Peyer's patch (tissue), 4 donors: ENCODE measurements around the gene GUCA2B. TPM values are rescaled to one million over a fixed set of nuclear protein-coding genes. Genes with fewer than 3 reads are reported as not detected.

Source experiments
- DNase-seq, 3 donors: peaks; one replicate each; pipeline ENCODE4 v3.0.0-alpha.2; 2017 to 2019
- H3K27ac ChIP-seq, 4 donors: fragments of 200-600 bp; sonication (generic); one replicate each; pipeline ENCODE4 v1.5.1; 2016 to 2019
- H3K27me3 ChIP-seq, 2 donors: fragments of 200-600 bp; sonication (generic); one replicate each; pipeline ENCODE4 v1.5.1; 2019
- H3K36me3 ChIP-seq, 3 donors: fragments of 200-600 bp; sonication (generic); one replicate each; pipeline ENCODE4 v1.5.1; 2016 to 2019
- H3K4me1 ChIP-seq, 4 donors: fragments of 200-600 bp; sonication (generic); one replicate each; pipeline ENCODE4 v1.5.1; 2016 to 2019
- H3K4me3 ChIP-seq, 4 donors: fragments of 200-600 bp; sonication (generic); 1 replicate in 3 of 4; 2 replicates in 1 of 4; pipeline ENCODE4 v1.5.1; 2016 to 2019; ENCODE audit warnings: mild to moderate bottlenecking in 1 of 4
- H3K9me3 ChIP-seq, 4 donors: fragments of 200-600 bp; sonication (generic); one replicate each; pipeline ENCODE4 v1.5.1; 2016 to 2019; ENCODE audit warnings: mild to moderate bottlenecking in 1 of 4
- CTCF ChIP-seq, 6 experiments: fragments of 450-650 bp in 4 of 6; fragments of 200-600 bp in 2 of 6; sonication (generic) in 1 of 6; IDR thresholded peaks; one replicate each; pipeline ENCODE4 v1.5.1; 2017 to 2019; ENCODE audit warnings: antibody characterized with exemption in 6 of 6, mild to moderate bottlenecking in 3 of 6, moderate library complexity in 1 of 6
- POLR2A ChIP-seq, 2 donors: fragments of 450-650 bp; IDR thresholded peaks; one replicate each; pipeline ENCODE4 v1.5.1; 2017; ENCODE audit warnings: antibody characterized with exemption in 2 of 2, mild to moderate bottlenecking in 2 of 2, moderate library complexity in 2 of 2
- total RNA-seq, 4 donors: library from RNA; depleted of rRNA; stranded (reverse); fragments of >200 nt; gene quantifications; one replicate each; pipeline ENCODE4 v1.1.0, GENCODE V29; 2016

The GUCA2B gene
- total RNA-seq, 4 donors from 2014 or later: 35.5 to 708 (median 256) TPM

GRCh38 chr1:42141978-42142377 lies 11.2 kb upstream of the GUCA2B start:
- Histone ChIP-seq H3K36me3 (no peaks in the 10 kb centered on the region), H3K27me3 (no peaks in the 10 kb centered on the region), H3K27ac (no peak overlapping the region), H3K4me3 (no peak overlapping the region), H3K4me1 (no peaks in the 10 kb centered on the region), H3K9me3 (no peaks in the 10 kb centered on the region)
- TF ChIP-seq CTCF (IDR thresholded peaks at IDR 0.05): no peak
- no peak for TF ChIP-seq POLR2A (IDR thresholded peaks at IDR 0.05)
- DNase-seq: no peak

- TF ChIP-seq POLR2A (IDR thresholded peaks at IDR 0.05): no peak
- no peak for TF ChIP-seq CTCF (IDR thresholded peaks at IDR 0.05)
- Histone ChIP-seq H3K4me1 (no peaks in the 10 kb centered on the region), H3K36me3 (no peaks in the 10 kb centered on the region), H3K4me3 (no peak overlapping the region), H3K9me3 (no peaks in the 10 kb centered on the region), H3K27me3 (no peaks in the 10 kb centered on the region), H3K27ac (no peak overlapping the region)
- no peak for DNase-seq
Observed at GRCh38 chr1:42142894-42143675, 10.1 kb upstream of the GUCA2B start.

GRCh38 chr1:42143896-42144710 lies 9.1 kb upstream of the GUCA2B start:
- H3K9me3 ChIP-seq: no peaks in the 10 kb centered on the region
- H3K36me3 ChIP-seq: no peaks in the 10 kb centered on the region
- no peaks in the 10 kb centered on the region for H3K4me1 ChIP-seq
- no peak overlapping the region for H3K27ac ChIP-seq
- DNase-seq: no peak
- TF ChIP-seq POLR2A (IDR thresholded peaks at IDR 0.05) (no peak), CTCF (IDR thresholded peaks at IDR 0.05) (no peak)
- H3K4me3 ChIP-seq: no peak overlapping the region
- no peaks in the 10 kb centered on the region for H3K27me3 ChIP-seq

GRCh38 chr1:42144711-42145388 lies 8.4 kb upstream of the GUCA2B start:
- Histone ChIP-seq H3K9me3 (no peaks in the 10 kb centered on the region), H3K4me3 (no peak overlapping the region), H3K27ac (no peak overlapping the region), H3K36me3 (no peaks in the 10 kb centered on the region), H3K27me3 (no peaks in the 10 kb centered on the region), H3K4me1 (no peaks in the 10 kb centered on the region)
- no peak for DNase-seq
- TF ChIP-seq CTCF (IDR thresholded peaks at IDR 0.05): no peak
- TF ChIP-seq POLR2A (IDR thresholded peaks at IDR 0.05): no peak

GRCh38 chr1:42145389-42145716 lies 7.9 kb upstream of the GUCA2B start:
- no peak overlapping the region for H3K4me3 ChIP-seq
- no peaks in the 10 kb centered on the region for H3K27me3 ChIP-seq
- H3K36me3 ChIP-seq: no peaks in the 10 kb centered on the region
- H3K4me1 ChIP-seq: no peaks in the 10 kb centered on the region
- H3K9me3 ChIP-seq: no peaks in the 10 kb centered on the region
- TF ChIP-seq CTCF (IDR thresholded peaks at IDR 0.05): no peak
- no peak for TF ChIP-seq POLR2A (IDR thresholded peaks at IDR 0.05)
- no peak overlapping the region for H3K27ac ChIP-seq
- DNase-seq: no peak
